Measurements from ENCODE around the gene USP37.

The USP37 gene

GRCh38 chr2:218471036-218471435 lies 97.1 kb downstream of the USP37 start:
- TF ChIP-seq REST (IDR thresholded peaks at IDR 0.05; ENCODE audit: insufficient read depth in 1 of 2, low read depth in 2 of 2, low read length in 2 of 2), result no peak
- no peak for TF ChIP-seq POLR2AphosphoS5 (IDR thresholded peaks at IDR 0.05; ENCODE audit: low read depth, low read length)
- no peak for TF ChIP-seq TAF1 (IDR thresholded peaks at IDR 0.05; ENCODE audit: borderline replicate concordance, insufficient read depth, low read length)
- TF ChIP-seq FOXP2 (optimal IDR thresholded peaks at IDR 0.05; ENCODE audit: borderline replicate concordance, extremely low read depth, extremely low read length, insufficient read depth), result no peak
- no peak for TF ChIP-seq SIN3A (IDR thresholded peaks at IDR 0.05; ENCODE audit: borderline replicate concordance, insufficient read depth, low read length)

- no peak for TF ChIP-seq REST (IDR thresholded peaks at IDR 0.05; ENCODE audit: insufficient read depth in 1 of 2, low read depth in 2 of 2, low read length in 2 of 2)
- no peak for TF ChIP-seq POLR2AphosphoS5 (IDR thresholded peaks at IDR 0.05; ENCODE audit: low read depth, low read length)
- TF ChIP-seq TAF1 (IDR thresholded peaks at IDR 0.05; ENCODE audit: borderline replicate concordance, insufficient read depth, low read length), result no peak
- no peak for TF ChIP-seq SIN3A (IDR thresholded peaks at IDR 0.05; ENCODE audit: borderline replicate concordance, insufficient read depth, low read length)
- TF ChIP-seq FOXP2 (optimal IDR thresholded peaks at IDR 0.05; ENCODE audit: borderline replicate concordance, extremely low read depth, extremely low read length, insufficient read depth), result no peak
Observed at GRCh38 chr2:218470448-218470847, 97.7 kb downstream of the USP37 start.

GRCh38 chr2:218465987-218466633 lies 102.0 kb downstream of the USP37 start:
- TF ChIP-seq REST (IDR thresholded peaks at IDR 0.05; ENCODE audit: insufficient read depth in 1 of 2, low read depth in 2 of 2, low read length in 2 of 2) (no peak), POLR2AphosphoS5 (IDR thresholded peaks at IDR 0.05; ENCODE audit: low read depth, low read length) (no peak), TAF1 (IDR thresholded peaks at IDR 0.05; ENCODE audit: borderline replicate concordance, insufficient read depth, low read length) (no peak), FOXP2 (optimal IDR thresholded peaks at IDR 0.05; ENCODE audit: borderline replicate concordance, extremely low read depth, extremely low read length, insufficient read depth) (no peak), SIN3A (IDR thresholded peaks at IDR 0.05; ENCODE audit: borderline replicate concordance, insufficient read depth, low read length) (no peak)

GRCh38 chr2:218458598-218458997 lies 109.6 kb downstream of the USP37 start:
- TF ChIP-seq SIN3A (IDR thresholded peaks at IDR 0.05; ENCODE audit: borderline replicate concordance, insufficient read depth, low read length), result no peak
- TF ChIP-seq TAF1 (IDR thresholded peaks at IDR 0.05; ENCODE audit: borderline replicate concordance, insufficient read depth, low read length), result no peak
- TF ChIP-seq REST (IDR thresholded peaks at IDR 0.05; ENCODE audit: insufficient read depth in 1 of 2, low read depth in 2 of 2, low read length in 2 of 2), result no peak

- TF ChIP-seq FOXP2 (optimal IDR thresholded peaks at IDR 0.05; ENCODE audit: borderline replicate concordance, extremely low read depth, extremely low read length, insufficient read depth) (no peak), REST (IDR thresholded peaks at IDR 0.05; ENCODE audit: insufficient read depth in 1 of 2, low read depth in 2 of 2, low read length in 2 of 2) (no peak), SIN3A (IDR thresholded peaks at IDR 0.05; ENCODE audit: borderline replicate concordance, insufficient read depth, low read length) (no peak), POLR2AphosphoS5 (IDR thresholded peaks at IDR 0.05; ENCODE audit: low read depth, low read length) (no peak), TAF1 (IDR thresholded peaks at IDR 0.05; ENCODE audit: borderline replicate concordance, insufficient read depth, low read length) (no peak)
Observed at GRCh38 chr2:218456849-218457248, 111.3 kb downstream of the USP37 start.

Measured in PFSK-1 (cell line).